Mesothelial cell of epicardium (in vitro differentiated cells): ENCODE data around the gene IDI2. TPM values are rescaled to one million over a fixed set of nuclear protein-coding genes. Genes with fewer than 3 reads are reported as not detected.

Source experiments
- DNase-seq, 2 experiments: peaks; one replicate each; pipeline ENCODE4 v3.0.0; 2021; ENCODE audit warnings: low spot score in 2 of 2; ENCODE audit not compliant: unreplicated experiment in 2 of 2
- H3K27ac Mint-ChIP-seq: 2 replicates; pipeline ENCODE4 v1.8.0; 2021; ENCODE audit warnings: mixed read lengths
- H3K27me3 Mint-ChIP-seq: 2 replicates; pipeline ENCODE4 v1.8.0; 2021; ENCODE audit warnings: low read depth, mixed read lengths
- H3K36me3 Mint-ChIP-seq: 2 replicates; pipeline ENCODE4 v1.8.0; 2021; ENCODE audit warnings: mixed read lengths
- H3K4me1 Mint-ChIP-seq: 2 replicates; pipeline ENCODE4 v1.8.0; 2021; ENCODE audit warnings: mixed read lengths
- H3K4me3 Mint-ChIP-seq: 2 replicates; pipeline ENCODE4 v1.8.0; 2021; ENCODE audit warnings: mild to moderate bottlenecking, moderate library complexity, mixed read lengths
- H3K9me3 Mint-ChIP-seq: 2 replicates; pipeline ENCODE4 v1.8.0; 2021; ENCODE audit warnings: mixed read lengths
- CTCF ChIP-seq: fragments of 200-600 bp; sonication (generic); IDR thresholded peaks from one replicate; pipeline ENCODE4 v1.5.0; 2021; ENCODE audit warnings: antibody characterized with exemption; ENCODE audit not compliant: unreplicated experiment
- total RNA-seq: library from RNA; stranded (reverse); gene quantifications from 3 replicates; pipeline ENCODE4 v1.2.1, GENCODE V29; 2021

IDI2 gene
- total RNA-seq, 1 donor from 2014 or later: not detected

GRCh38 chr10:1026578-1026977, 919 bp upstream of the IDI2 start:
- peaks cover 4% of the 10 kb centered on the region for H3K4me1 Mint-ChIP-seq
- H3K27ac Mint-ChIP-seq: no peak overlapping the region
- no peaks in the 10 kb centered on the region for H3K9me3 Mint-ChIP-seq
- H3K36me3 Mint-ChIP-seq: peaks cover under 1% of the 10 kb centered on the region
- no peak for TF ChIP-seq CTCF
- H3K4me3 Mint-ChIP-seq: no peak overlapping the region
- H3K27me3 Mint-ChIP-seq: no peaks in the 10 kb centered on the region
- DNase-seq: no peak

- H3K27ac Mint-ChIP-seq: no peak overlapping the region
- H3K9me3 Mint-ChIP-seq: no peaks in the 10 kb centered on the region
- no peak for DNase-seq
- peaks cover 11% of the 10 kb centered on the region for H3K36me3 Mint-ChIP-seq
- no peak overlapping the region for H3K4me3 Mint-ChIP-seq
- no peak for TF ChIP-seq CTCF
- H3K4me1 Mint-ChIP-seq: peaks cover 4% of the 10 kb centered on the region
- H3K27me3 Mint-ChIP-seq: no peaks in the 10 kb centered on the region
Observed at GRCh38 chr10:1024103-1024502, 1.6 kb downstream of the IDI2 start.

- TF ChIP-seq CTCF: no peak
- Mint-ChIP-seq H3K4me3 (no peak overlapping the region), H3K27ac (no peak overlapping the region), H3K36me3 (peaks cover 21% of the 10 kb centered on the region), H3K9me3 (no peaks in the 10 kb centered on the region), H3K27me3 (no peaks in the 10 kb centered on the region), H3K4me1 (no peaks in the 10 kb centered on the region)
- no peak for DNase-seq
Observed at GRCh38 chr10:1022413-1022812, 3.2 kb downstream of the IDI2 start.

- Mint-ChIP-seq H3K4me1 (no peaks in the 10 kb centered on the region), H3K36me3 (peaks cover 30% of the 10 kb centered on the region), H3K4me3 (no peak overlapping the region), H3K27me3 (no peaks in the 10 kb centered on the region), H3K9me3 (no peaks in the 10 kb centered on the region), H3K27ac (no peak overlapping the region)
- no peak for DNase-seq
- no peak for TF ChIP-seq CTCF
Observed at GRCh38 chr10:1020958-1021357, 4.7 kb downstream of the IDI2 start.

- H3K9me3 Mint-ChIP-seq: no peaks in the 10 kb centered on the region
- no peaks in the 10 kb centered on the region for H3K4me1 Mint-ChIP-seq
- peaks cover 33% of the 10 kb centered on the region for H3K36me3 Mint-ChIP-seq
- TF ChIP-seq CTCF: no peak
- H3K27ac Mint-ChIP-seq: no peak overlapping the region
- no peaks in the 10 kb centered on the region for H3K27me3 Mint-ChIP-seq
- no peak for DNase-seq
- no peak overlapping the region for H3K4me3 Mint-ChIP-seq
Observed at GRCh38 chr10:1020460-1020859, 5.2 kb downstream of the IDI2 start.

GRCh38 chr10:1019362-1019761, 6.3 kb downstream of the IDI2 start:
- H3K36me3 Mint-ChIP-seq: peaks cover 38% of the 10 kb centered on the region
- no peaks in the 10 kb centered on the region for H3K9me3 Mint-ChIP-seq
- no peak for DNase-seq
- no peaks in the 10 kb centered on the region for H3K4me1 Mint-ChIP-seq
- no peaks in the 10 kb centered on the region for H3K27me3 Mint-ChIP-seq
- no peak overlapping the region for H3K27ac Mint-ChIP-seq
- no peak for TF ChIP-seq CTCF
- H3K4me3 Mint-ChIP-seq: no peak overlapping the region
